Endothelial cell of umbilical vein (primary cell): ENCODE measurements around the gene ZBP1.

Source experiments
- EZH2 ChIP-seq: IDR thresholded peaks from 2 replicates; pipeline ENCODE4 v1.6.1; 2012; ENCODE audit warnings: borderline replicate concordance, low read depth, mild to moderate bottlenecking, moderate library complexity, low read length, inconsistent platforms; ENCODE audit not compliant: severe bottlenecking
- GATA2 ChIP-seq: IDR thresholded peaks from 2 replicates; pipeline ENCODE4 v1.7.0; 2011; ENCODE audit warnings: low read depth, mild to moderate bottlenecking, moderate library complexity, mixed read lengths, low read length; ENCODE audit not compliant: insufficient read length, insufficient read depth
- JUN ChIP-seq: IDR thresholded peaks from 2 replicates; pipeline ENCODE4 v1.6.1; 2011; ENCODE audit warnings: borderline replicate concordance, low read depth; ENCODE audit not compliant: insufficient read length, insufficient read depth
- MYC ChIP-seq: IDR thresholded peaks from one replicate; pipeline ENCODE4 v1.6.1; 2011; ENCODE audit warnings: mild to moderate bottlenecking, low read depth, low read length
- POLR2A ChIP-seq: IDR thresholded peaks from 2 replicates; pipeline ENCODE4 v1.6.1; 2012; ENCODE audit warnings: low read depth, mild to moderate bottlenecking, control low read depth, low read length
- POLR2AphosphoS5 ChIP-seq: IDR thresholded peaks from 2 replicates; pipeline ENCODE4 v1.6.1; 2012; ENCODE audit warnings: low read depth, mild to moderate bottlenecking, control low read depth, low read length, moderate library complexity; ENCODE audit not compliant: insufficient read depth
- TF ChIP-seq, protein P1 (sequence below), 2 donors: IDR thresholded peaks; 1 replicate in 1 of 2; 2 replicates in 1 of 2; pipeline ENCODE4 v1.5.1; 2011; ENCODE audit warnings: low read length in 2 of 2, mild to moderate bottlenecking in 2 of 2, moderate library complexity in 2 of 2, control low read depth in 1 of 2, inconsistent platforms in 1 of 2, low read depth in 1 of 2; ENCODE audit not compliant: insufficient read depth in 1 of 2; ENCODE audit errors: extremely low read depth in 1 of 2
- TF ChIP-seq, protein P2 (sequence below): IDR thresholded peaks from 2 replicates; pipeline ENCODE4 v1.6.1; 2011; ENCODE audit not compliant: insufficient read depth, insufficient read length

DNA sequence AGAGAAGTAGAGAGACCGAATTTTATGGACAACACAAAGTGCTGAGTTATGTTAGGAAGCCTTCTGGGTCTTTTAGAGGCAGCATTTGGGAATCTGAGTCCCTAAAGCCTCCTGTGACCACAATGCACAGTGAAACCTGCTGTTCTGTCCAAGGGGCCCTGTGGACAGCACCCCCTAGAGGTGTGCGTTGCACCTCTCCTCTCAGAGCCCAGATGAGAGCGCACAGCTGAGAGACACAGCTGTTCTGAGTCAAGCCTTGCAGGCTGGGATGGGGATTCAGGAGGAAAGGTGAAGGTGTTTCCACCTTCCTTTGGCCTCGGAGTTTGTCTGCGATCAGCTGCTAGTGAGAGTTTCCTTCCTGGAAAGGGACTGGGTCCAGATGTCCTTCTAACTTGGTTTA, 46.3 kb downstream of the ZBP1 start:
- no peak for TF ChIP-seq EZH2
- TF ChIP-seq, protein P1, sequence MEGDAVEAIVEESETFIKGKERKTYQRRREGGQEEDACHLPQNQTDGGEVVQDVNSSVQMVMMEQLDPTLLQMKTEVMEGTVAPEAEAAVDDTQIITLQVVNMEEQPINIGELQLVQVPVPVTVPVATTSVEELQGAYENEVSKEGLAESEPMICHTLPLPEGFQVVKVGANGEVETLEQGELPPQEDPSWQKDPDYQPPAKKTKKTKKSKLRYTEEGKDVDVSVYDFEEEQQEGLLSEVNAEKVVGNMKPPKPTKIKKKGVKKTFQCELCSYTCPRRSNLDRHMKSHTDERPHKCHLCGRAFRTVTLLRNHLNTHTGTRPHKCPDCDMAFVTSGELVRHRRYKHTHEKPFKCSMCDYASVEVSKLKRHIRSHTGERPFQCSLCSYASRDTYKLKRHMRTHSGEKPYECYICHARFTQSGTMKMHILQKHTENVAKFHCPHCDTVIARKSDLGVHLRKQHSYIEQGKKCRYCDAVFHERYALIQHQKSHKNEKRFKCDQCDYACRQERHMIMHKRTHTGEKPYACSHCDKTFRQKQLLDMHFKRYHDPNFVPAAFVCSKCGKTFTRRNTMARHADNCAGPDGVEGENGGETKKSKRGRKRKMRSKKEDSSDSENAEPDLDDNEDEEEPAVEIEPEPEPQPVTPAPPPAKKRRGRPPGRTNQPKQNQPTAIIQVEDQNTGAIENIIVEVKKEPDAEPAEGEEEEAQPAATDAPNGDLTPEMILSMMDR (IDR thresholded peaks at IDR 0.05; ENCODE audit: extremely low read depth in 1 of 2, insufficient read depth in 1 of 2, low read depth in 1 of 2, low read length in 2 of 2), result no peak
- no peak for TF ChIP-seq GATA2
- no peak for TF ChIP-seq POLR2AphosphoS5
- TF ChIP-seq POLR2A, result no peak
- TF ChIP-seq MYC, result no peak
- TF ChIP-seq, protein P2, sequence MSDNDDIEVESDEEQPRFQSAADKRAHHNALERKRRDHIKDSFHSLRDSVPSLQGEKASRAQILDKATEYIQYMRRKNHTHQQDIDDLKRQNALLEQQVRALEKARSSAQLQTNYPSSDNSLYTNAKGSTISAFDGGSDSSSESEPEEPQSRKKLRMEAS, result no peak
- TF ChIP-seq JUN, result no peak
